SK-N-SH treated with all-trans-retinoic acid at 6 μM for 48 hours (cell line): ENCODE measurements around the gene PMFBP1.

Source experiments
- ARNTL ChIP-seq: fragments of 450-650 bp; formaldehyde crosslinking; IDR thresholded peaks from 2 replicates; pipeline ENCODE4 v1.5.0; 2020; ENCODE audit warnings: low read depth, mild to moderate bottlenecking, moderate library complexity, borderline replicate concordance
- CREB5 ChIP-seq: fragments of 250-450 bp; sonication (Bioruptor Pico); IDR thresholded peaks from 2 replicates; pipeline ENCODE4 v1.5.1; 2020; ENCODE audit warnings: low read depth, mild to moderate bottlenecking, moderate library complexity
- ESRRG ChIP-seq: fragments of 250-450 bp; sonication (Bioruptor Pico); IDR thresholded peaks from 2 replicates; pipeline ENCODE4 v1.6.1; 2021; ENCODE audit warnings: mild to moderate bottlenecking
- GLIS3 ChIP-seq: fragments of 250-450 bp; sonication (Bioruptor Pico); IDR thresholded peaks from 2 replicates; pipeline ENCODE4 v1.5.0; 2020; ENCODE audit warnings: mild to moderate bottlenecking, moderate library complexity
- OSR1 ChIP-seq: fragments of 250-450 bp; sonication (Bioruptor Pico); IDR thresholded peaks from 2 replicates; pipeline ENCODE4 v1.8.0; 2022; ENCODE audit warnings: moderate library complexity, mild to moderate bottlenecking, inconsistent platforms
- PATZ1 ChIP-seq: fragments of 250-450 bp; sonication (Bioruptor Pico); IDR thresholded peaks from 2 replicates; pipeline ENCODE4 v1.8.0; 2020; ENCODE audit warnings: mild to moderate bottlenecking, moderate library complexity, borderline replicate concordance
- POU6F1 ChIP-seq: fragments of 250-450 bp; sonication (Bioruptor Pico); IDR thresholded peaks from 2 replicates; pipeline ENCODE4 v1.8.0; 2021; ENCODE audit warnings: low read depth, mild to moderate bottlenecking, moderate library complexity, borderline replicate concordance
- RARB ChIP-seq: fragments of 250-450 bp; sonication (Bioruptor Pico); IDR thresholded peaks from 2 replicates; pipeline ENCODE4 v1.8.0; 2021; ENCODE audit warnings: mild to moderate bottlenecking, moderate library complexity
- TOX ChIP-seq: fragments of 250-450 bp; sonication (Bioruptor Pico); IDR thresholded peaks from 2 replicates; pipeline ENCODE4 v1.8.0; 2021; ENCODE audit warnings: mild to moderate bottlenecking, moderate library complexity, borderline replicate concordance
- TSHZ2 ChIP-seq: fragments of 250-450 bp; sonication (Bioruptor Pico); IDR thresholded peaks from 2 replicates; pipeline ENCODE4 v1.5.0; 2020; ENCODE audit warnings: mild to moderate bottlenecking, moderate library complexity
- ZFP3 ChIP-seq: fragments of 250-450 bp; sonication (Bioruptor Pico); IDR thresholded peaks from 2 replicates; pipeline ENCODE4 v1.5.0; 2020; ENCODE audit warnings: mild to moderate bottlenecking, moderate library complexity
- ZFP30 ChIP-seq: fragments of 450-650 bp; formaldehyde crosslinking; IDR thresholded peaks from 2 replicates; pipeline ENCODE4 v1.5.0; 2022; ENCODE audit warnings: mild to moderate bottlenecking, moderate library complexity
- ZNF8 ChIP-seq: fragments of 450-650 bp; formaldehyde crosslinking; IDR thresholded peaks from 2 replicates; pipeline ENCODE4 v1.5.0; 2020; ENCODE audit warnings: mild to moderate bottlenecking, moderate library complexity

GRCh38 chr16:72112452-72112792 lies 59.5 kb downstream of the PMFBP1 start:
- TF ChIP-seq GLIS3 (CRISPR knock-in tag) = no peak
- no peak for TF ChIP-seq RARB (CRISPR knock-in tag)
- no peak for TF ChIP-seq PATZ1 (CRISPR knock-in tag)
- no peak for TF ChIP-seq ARNTL (CRISPR knock-in tag)
- TF ChIP-seq ESRRG (CRISPR knock-in tag) = no peak
- no peak for TF ChIP-seq CREB5
- no peak for TF ChIP-seq TOX (CRISPR knock-in tag)
- no peak for TF ChIP-seq ZNF8
- no peak for TF ChIP-seq TSHZ2
- TF ChIP-seq POU6F1 (CRISPR knock-in tag) = no peak
- no peak for TF ChIP-seq OSR1 (CRISPR knock-in tag)
- TF ChIP-seq ZFP3 (CRISPR knock-in tag) = no peak
- no peak for TF ChIP-seq ZFP30 (CRISPR knock-in tag)
